ENCODE measurements around the gene CLEC20A. TPM values are rescaled to one million over a fixed set of nuclear protein-coding genes. Genes with fewer than 3 reads are reported as not detected.

The CLEC20A gene
- total RNA-seq, 1 donor from 2014 or later, result not detected

GRCh38 chr1:178500936-178501554 lies 4.3 kb upstream of the CLEC20A start:
- H3K9me3 Mint-ChIP-seq, result no peaks in the 10 kb centered on the region
- no peak overlapping the region for H3K27ac Mint-ChIP-seq
- H3K27me3 Mint-ChIP-seq, result no peaks in the 10 kb centered on the region
- H3K4me1 Mint-ChIP-seq, result no peaks in the 10 kb centered on the region
- no peak overlapping the region for H3K4me3 Mint-ChIP-seq
- no peaks in the 10 kb centered on the region for H3K36me3 Mint-ChIP-seq (ENCODE audit: low read depth)
- DNase-seq, result no peak
- intact Hi-C loops (cut with micrococcal nuclease), result loop anchor here (2.0 kb wide), 1 partner anchor 190 kb away; no protein-coding TSS in a partner anchor

- Mint-ChIP-seq H3K27me3 (no peaks in the 10 kb centered on the region), H3K27ac (peak overlapping the region; percentile 13), H3K4me3 (no peak overlapping the region), H3K9me3 (no peaks in the 10 kb centered on the region), H3K4me1 (no peaks in the 10 kb centered on the region), H3K36me3 (ENCODE audit: low read depth) (no peaks in the 10 kb centered on the region)
- intact Hi-C loops (cut with micrococcal nuclease), result loop anchor here (2.0 kb wide), 1 partner anchor 189 kb away; no protein-coding TSS in a partner anchor
- DNase-seq, result no peak
Observed at GRCh38 chr1:178500091-178500770, 3.5 kb upstream of the CLEC20A start.

- H3K27me3 Mint-ChIP-seq, result no peaks in the 10 kb centered on the region
- no peak overlapping the region for H3K27ac Mint-ChIP-seq
- no peak for DNase-seq
- no peak overlapping the region for H3K4me3 Mint-ChIP-seq
- no peaks in the 10 kb centered on the region for H3K36me3 Mint-ChIP-seq (ENCODE audit: low read depth)
- intact Hi-C loops (cut with micrococcal nuclease), result no loop called here
- H3K9me3 Mint-ChIP-seq, result no peaks in the 10 kb centered on the region
- H3K4me1 Mint-ChIP-seq, result no peaks in the 10 kb centered on the region
Observed at GRCh38 chr1:178498896-178499675, 2.3 kb upstream of the CLEC20A start.

GRCh38 chr1:178497903-178498478 lies 1.2 kb upstream of the CLEC20A start:
- no peaks in the 10 kb centered on the region for H3K9me3 Mint-ChIP-seq
- H3K27me3 Mint-ChIP-seq, result no peaks in the 10 kb centered on the region
- no peak overlapping the region for H3K4me3 Mint-ChIP-seq
- DNase-seq, result no peak
- H3K36me3 Mint-ChIP-seq (ENCODE audit: low read depth), result no peaks in the 10 kb centered on the region
- no peaks in the 10 kb centered on the region for H3K4me1 Mint-ChIP-seq
- H3K27ac Mint-ChIP-seq, result no peak overlapping the region
- intact Hi-C loops (cut with micrococcal nuclease), result no loop called here

GRCh38 chr1:178495741-178496409 lies 889 bp downstream of the CLEC20A start:
- H3K27ac Mint-ChIP-seq, result no peak overlapping the region
- intact Hi-C loops (cut with micrococcal nuclease), result no loop called here
- no peaks in the 10 kb centered on the region for H3K4me1 Mint-ChIP-seq
- DNase-seq, result no peak
- no peaks in the 10 kb centered on the region for H3K27me3 Mint-ChIP-seq
- H3K36me3 Mint-ChIP-seq (ENCODE audit: low read depth), result no peaks in the 10 kb centered on the region
- no peaks in the 10 kb centered on the region for H3K9me3 Mint-ChIP-seq
- H3K4me3 Mint-ChIP-seq, result no peak overlapping the region

- Mint-ChIP-seq H3K36me3 (ENCODE audit: low read depth) (no peaks in the 10 kb centered on the region), H3K9me3 (no peaks in the 10 kb centered on the region), H3K4me3 (no peak overlapping the region), H3K27me3 (no peaks in the 10 kb centered on the region), H3K4me1 (no peaks in the 10 kb centered on the region), H3K27ac (no peak overlapping the region)
- intact Hi-C loops (cut with micrococcal nuclease), result no loop called here
- no peak for DNase-seq
Observed at GRCh38 chr1:178495158-178495557, 1.6 kb downstream of the CLEC20A start.

- intact Hi-C loops (cut with micrococcal nuclease), result no loop called here
- H3K27me3 Mint-ChIP-seq, result no peaks in the 10 kb centered on the region
- no peaks in the 10 kb centered on the region for H3K36me3 Mint-ChIP-seq (ENCODE audit: low read depth)
- DNase-seq, result no peak
- H3K27ac Mint-ChIP-seq, result no peak overlapping the region
- H3K4me3 Mint-ChIP-seq, result no peak overlapping the region
- H3K9me3 Mint-ChIP-seq, result no peaks in the 10 kb centered on the region
- H3K4me1 Mint-ChIP-seq, result no peaks in the 10 kb centered on the region
Observed at GRCh38 chr1:178494569-178494971, 2.2 kb downstream of the CLEC20A start.

- H3K36me3 Mint-ChIP-seq (ENCODE audit: low read depth), result no peaks in the 10 kb centered on the region
- no peaks in the 10 kb centered on the region for H3K9me3 Mint-ChIP-seq
Observed at GRCh38 chr1:178493301-178493741, 3.4 kb downstream of the CLEC20A start.

GRCh38 chr1:178492341-178492740 lies 4.4 kb downstream of the CLEC20A start:
- H3K27ac Mint-ChIP-seq, result no peak overlapping the region
- H3K9me3 Mint-ChIP-seq, result no peaks in the 10 kb centered on the region
- peaks cover 4% of the 10 kb centered on the region for H3K27me3 Mint-ChIP-seq
- intact Hi-C loops (cut with micrococcal nuclease), result no loop called here
- no peaks in the 10 kb centered on the region for H3K36me3 Mint-ChIP-seq (ENCODE audit: low read depth)
- DNase-seq, result no peak
- no peaks in the 10 kb centered on the region for H3K4me1 Mint-ChIP-seq
- H3K4me3 Mint-ChIP-seq, result no peak overlapping the region

More at GRCh38 chr1:178493301-178493741, 3.4 kb downstream of the CLEC20A start:
- Mint-ChIP-seq H3K4me1 (no peaks in the 10 kb centered on the region), H3K4me3 (no peak overlapping the region), H3K27ac (no peak overlapping the region), H3K27me3 (no peaks in the 10 kb centered on the region)
- no peak for DNase-seq
- intact Hi-C loops (cut with micrococcal nuclease), result no loop called here

GRCh38 chr1:178491721-178492120 lies 5.0 kb downstream of the CLEC20A start:
- H3K9me3 Mint-ChIP-seq, result no peaks in the 10 kb centered on the region
- H3K4me1 Mint-ChIP-seq, result no peaks in the 10 kb centered on the region
- H3K36me3 Mint-ChIP-seq (ENCODE audit: low read depth), result no peaks in the 10 kb centered on the region
- DNase-seq, result no peak
- H3K4me3 Mint-ChIP-seq, result no peak overlapping the region
- peaks cover 5% of the 10 kb centered on the region for H3K27me3 Mint-ChIP-seq
- intact Hi-C loops (cut with micrococcal nuclease), result no loop called here
- no peak overlapping the region for H3K27ac Mint-ChIP-seq

- intact Hi-C loops (cut with micrococcal nuclease), result no loop called here
- Mint-ChIP-seq H3K9me3 (no peaks in the 10 kb centered on the region), H3K27me3 (peaks cover 5% of the 10 kb centered on the region), H3K4me1 (no peaks in the 10 kb centered on the region), H3K36me3 (ENCODE audit: low read depth) (no peaks in the 10 kb centered on the region), H3K4me3 (no peak overlapping the region), H3K27ac (no peak overlapping the region)
- DNase-seq, result no peak
Observed at GRCh38 chr1:178490967-178491366, 5.8 kb downstream of the CLEC20A start.

- Mint-ChIP-seq H3K27me3 (peaks cover 5% of the 10 kb centered on the region), H3K4me1 (no peaks in the 10 kb centered on the region), H3K27ac (no peak overlapping the region), H3K36me3 (ENCODE audit: low read depth) (no peaks in the 10 kb centered on the region), H3K9me3 (no peaks in the 10 kb centered on the region), H3K4me3 (no peak overlapping the region)
- no peak for DNase-seq
- intact Hi-C loops (cut with micrococcal nuclease), result no loop called here
Observed at GRCh38 chr1:178490136-178490535, 6.6 kb downstream of the CLEC20A start.

GRCh38 chr1:178489399-178489798 lies 7.4 kb downstream of the CLEC20A start:
- Mint-ChIP-seq H3K27me3 (peaks cover 5% of the 10 kb centered on the region), H3K27ac (no peak overlapping the region), H3K4me3 (no peak overlapping the region), H3K9me3 (no peaks in the 10 kb centered on the region), H3K4me1 (no peaks in the 10 kb centered on the region), H3K36me3 (ENCODE audit: low read depth) (no peaks in the 10 kb centered on the region)
- DNase-seq, result no peak
- intact Hi-C loops (cut with micrococcal nuclease), result no loop called here
